ACHN (cell line): ENCODE measurements around the gene SPINK4.

Experiments used
- DNase-seq: peaks from one replicate; pipeline ENCODE4 v3.0.0-alpha.2; 2015
- in situ Hi-C: cut with HindIII; loops from 2 replicates; pipeline ENCODE4 v1.10.0; 2017; ENCODE audit warnings: low sequenced_read_pairs, low pct_ligation_motif_present, low pct_unique_long_range_greater_than_20kb

The SPINK4 gene

DNA sequence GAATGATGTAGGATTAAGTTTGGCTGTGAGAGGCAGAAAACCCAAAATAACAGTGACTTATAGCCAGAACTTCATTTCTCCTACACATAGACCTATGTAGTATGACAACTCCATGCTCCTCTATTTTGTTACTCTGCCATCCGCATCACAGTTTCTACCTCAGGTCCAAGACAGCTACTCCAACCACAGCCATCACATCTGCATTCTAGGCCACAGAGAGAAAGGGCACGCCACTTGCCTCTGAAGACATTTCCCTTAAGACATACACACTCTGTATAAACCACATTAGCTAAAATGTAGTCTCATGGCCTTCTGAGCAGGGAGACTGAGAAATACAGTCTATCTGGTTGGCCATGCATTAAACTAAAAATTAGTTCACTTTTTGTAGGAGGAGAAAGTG is 10.0 kb downstream of the SPINK4 start:
- in situ Hi-C loops: no loop called here
- DNase-seq: no peak

GRCh38 chr9:33250458-33250995 is 10.6 kb downstream of the SPINK4 start:
- in situ Hi-C loops: no loop called here

DNA sequence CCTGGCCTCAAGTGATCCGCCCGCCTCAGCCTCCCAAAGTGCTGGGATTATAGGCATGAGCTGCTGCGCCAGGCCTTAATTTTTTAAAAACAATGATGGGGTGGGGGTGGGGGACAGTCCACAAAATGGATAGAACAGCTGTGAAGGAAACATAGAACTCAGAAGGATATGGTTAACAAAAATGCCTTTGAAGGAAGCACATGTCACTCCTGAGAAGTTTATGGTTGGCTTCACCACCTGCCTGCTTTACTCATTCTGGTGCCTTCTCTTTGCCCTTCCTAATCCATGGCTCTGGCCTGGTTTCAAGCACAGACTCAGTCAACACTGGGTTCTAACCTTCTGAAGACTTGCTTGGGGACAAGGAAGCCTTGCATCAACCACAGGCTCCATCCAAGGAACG is 14.2 kb downstream of the SPINK4 start:
- DNase-seq: no peak
- in situ Hi-C loops: no loop called here

More at GRCh38 chr9:33250458-33250995, 10.6 kb downstream of the SPINK4 start:
- peak; percentile 11 for DNase-seq

DNA sequence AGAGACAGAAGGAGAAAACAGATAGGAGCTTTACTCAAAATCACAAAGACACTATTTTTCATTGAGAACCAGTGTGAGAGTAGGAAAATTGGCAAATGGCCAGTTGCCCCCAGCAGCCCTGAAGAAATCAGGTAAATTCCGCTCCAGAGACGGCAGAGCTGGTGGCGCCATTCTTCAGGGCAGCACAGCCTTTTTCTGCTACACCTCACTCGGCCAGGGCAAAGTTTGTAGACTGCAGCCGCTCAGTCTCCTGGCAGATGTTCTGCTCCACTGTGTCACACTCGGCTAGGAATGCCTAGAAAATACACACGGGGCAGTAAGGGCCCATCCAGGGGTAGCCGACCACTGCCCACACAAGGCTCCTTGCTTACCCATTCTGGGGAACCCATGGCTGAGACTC is 15.0 kb downstream of the SPINK4 start:
- in situ Hi-C loops: no loop called here
- DNase-seq: no peak

GRCh38 chr9:33255471-33255870 is 15.5 kb downstream of the SPINK4 start:
- in situ Hi-C loops: no loop called here

GRCh38 chr9:33256236-33256635 is 16.3 kb downstream of the SPINK4 start:
- in situ Hi-C loops: no loop called here
- DNase-seq: peak; percentile 31

More at GRCh38 chr9:33255471-33255870, 15.5 kb downstream of the SPINK4 start:
- no peak for DNase-seq

DNA sequence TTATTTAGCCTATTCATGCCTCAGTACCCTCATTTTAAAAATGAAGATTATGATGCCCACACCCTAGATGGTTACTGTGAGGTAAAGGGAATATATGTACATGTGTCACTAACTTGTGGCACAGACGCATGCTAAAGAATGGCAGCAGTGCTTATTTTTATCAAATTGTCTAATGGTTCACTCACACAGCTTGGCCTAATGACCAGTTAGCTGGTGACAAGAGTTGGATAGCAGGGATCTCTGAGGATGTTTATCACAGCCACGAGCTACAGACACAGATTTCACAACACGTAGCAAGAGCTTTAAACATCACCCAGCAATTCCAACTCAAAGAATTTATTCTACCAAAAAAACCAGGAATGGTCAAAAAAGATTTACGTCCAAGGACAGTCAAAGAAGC is 17.3 kb downstream of the SPINK4 start:
- no peak for DNase-seq
- in situ Hi-C loops: no loop called here

DNA sequence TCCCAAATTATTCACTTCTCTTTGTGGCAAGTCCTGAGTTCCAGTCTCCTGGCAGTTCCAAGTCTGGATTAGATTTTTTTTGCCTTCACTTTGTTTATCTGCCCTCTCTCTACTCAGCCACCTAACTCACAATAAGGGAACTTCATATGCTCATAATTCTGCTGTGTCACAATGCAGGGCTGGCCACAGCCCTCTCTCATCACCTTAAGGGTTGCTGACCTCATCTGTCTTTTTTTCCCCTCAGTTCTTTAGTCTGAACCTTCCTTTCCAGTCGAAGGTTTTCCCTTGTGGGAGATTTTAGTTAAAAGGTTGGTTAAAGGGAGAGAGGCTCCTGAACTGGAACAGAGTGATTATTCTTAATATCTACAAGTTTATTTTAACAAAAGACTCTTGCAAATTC is 20.4 kb downstream of the SPINK4 start:
- in situ Hi-C loops: no loop called here
- no peak for DNase-seq

GRCh38 chr9:33263131-33264002 is 23.4 kb downstream of the SPINK4 start:
- DNase-seq: peak; percentile 19
- in situ Hi-C loops: no loop called here

DNA sequence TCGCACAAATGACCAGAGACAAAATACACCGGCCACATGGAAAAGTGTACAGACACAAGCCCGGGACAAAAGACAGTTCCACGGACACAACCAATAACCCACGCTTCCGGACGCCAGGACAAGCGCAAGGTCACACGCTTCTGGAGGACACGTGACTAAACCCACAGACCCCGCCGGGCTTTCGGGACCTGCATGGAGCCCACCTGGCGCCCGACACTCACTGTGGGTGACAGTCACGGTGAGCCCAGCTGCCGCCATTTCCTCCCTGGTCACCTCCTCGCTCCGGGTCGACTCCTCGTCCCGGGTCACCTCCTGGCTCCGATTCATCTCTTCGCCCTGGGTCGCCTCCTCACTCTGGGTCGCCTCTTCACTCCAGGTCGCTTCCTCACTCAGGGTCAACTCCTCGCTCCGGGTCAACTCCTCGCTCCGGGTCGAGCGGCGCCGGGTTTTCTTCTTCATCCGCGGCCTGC is 24.1 kb downstream of the SPINK4 start:
- peak; percentile 15 for DNase-seq
- in situ Hi-C loops: no loop called here

DNA sequence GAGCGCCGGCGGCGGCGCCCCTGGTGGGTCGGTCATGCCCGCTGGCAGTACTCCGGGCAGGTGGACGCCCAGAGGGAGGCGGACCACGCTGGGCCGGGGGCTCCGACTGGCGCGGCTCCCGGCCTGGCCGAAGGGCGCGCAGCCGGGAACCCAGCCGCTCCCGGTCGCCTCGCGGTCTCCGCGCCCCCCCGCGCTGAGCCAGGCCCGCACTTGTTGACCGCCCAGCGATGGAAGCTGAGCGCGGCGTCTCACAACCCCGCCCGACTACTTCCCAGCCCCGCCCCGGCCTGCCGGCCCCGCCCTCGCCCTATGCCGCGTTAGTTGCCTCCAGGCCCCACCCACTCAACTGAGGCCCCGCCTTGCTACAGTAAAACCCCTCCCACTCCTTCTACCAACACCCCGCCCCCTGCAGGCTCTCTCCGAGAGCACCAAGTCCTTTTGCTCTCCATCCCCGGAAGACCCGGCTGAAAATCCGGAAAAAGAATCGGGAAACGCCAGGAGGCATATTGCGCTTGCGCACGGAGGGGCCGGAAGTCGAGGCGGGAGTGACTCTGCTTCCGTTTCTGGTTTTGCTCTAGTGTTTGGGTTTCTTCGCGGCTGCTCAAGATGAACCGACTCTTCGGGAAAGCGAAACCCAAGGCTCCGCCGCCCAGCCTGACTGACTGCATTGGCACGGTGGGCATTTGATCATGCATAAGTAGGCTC is 24.7 kb downstream of the SPINK4 start, which contains the start of the genes BAG1 and CHMP5:
Gene BAG1 (minus strand): TSS at position 236 of the 705 bp plus-strand sequence.
Gene CHMP5 (plus strand): TSS at position 577 of the 705 bp plus-strand sequence. CDS start 30 bp downstream, at position 607.
- peak; percentile 98 for DNase-seq
- in situ Hi-C loops: no loop called here

DNA sequence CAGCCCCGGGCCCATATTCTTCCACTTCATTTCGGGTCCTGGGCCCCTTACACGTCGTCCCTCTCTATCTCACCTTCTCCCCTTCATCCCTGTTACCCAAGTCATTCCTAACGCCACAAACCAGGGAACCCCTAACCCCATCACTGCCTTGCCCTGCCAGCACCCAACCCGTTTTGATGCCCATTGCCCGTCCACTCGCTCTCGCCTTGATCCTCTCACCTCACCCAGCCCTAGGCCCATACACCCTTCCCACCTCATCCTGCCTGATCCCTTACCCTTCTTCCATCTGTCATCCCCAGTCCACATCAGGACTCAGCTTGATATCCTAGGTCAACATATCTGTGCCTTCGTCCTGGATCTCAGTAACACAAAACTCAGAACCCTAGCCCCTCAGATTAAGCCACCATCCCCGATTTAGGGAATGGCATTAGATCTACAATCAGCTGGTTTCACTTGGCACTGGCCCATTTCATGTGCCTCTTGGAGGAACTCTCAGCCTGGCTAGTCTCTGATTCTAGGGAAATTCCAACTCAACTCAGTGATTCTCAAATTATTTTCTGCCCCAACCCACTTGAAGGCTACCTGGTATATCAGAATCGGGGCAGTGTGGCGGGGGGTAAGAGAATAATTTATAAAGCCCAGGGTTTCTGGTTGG is 25.4 kb downstream of the SPINK4 start:
- in situ Hi-C loops: no loop called here
- DNase-seq: no peak

DNA sequence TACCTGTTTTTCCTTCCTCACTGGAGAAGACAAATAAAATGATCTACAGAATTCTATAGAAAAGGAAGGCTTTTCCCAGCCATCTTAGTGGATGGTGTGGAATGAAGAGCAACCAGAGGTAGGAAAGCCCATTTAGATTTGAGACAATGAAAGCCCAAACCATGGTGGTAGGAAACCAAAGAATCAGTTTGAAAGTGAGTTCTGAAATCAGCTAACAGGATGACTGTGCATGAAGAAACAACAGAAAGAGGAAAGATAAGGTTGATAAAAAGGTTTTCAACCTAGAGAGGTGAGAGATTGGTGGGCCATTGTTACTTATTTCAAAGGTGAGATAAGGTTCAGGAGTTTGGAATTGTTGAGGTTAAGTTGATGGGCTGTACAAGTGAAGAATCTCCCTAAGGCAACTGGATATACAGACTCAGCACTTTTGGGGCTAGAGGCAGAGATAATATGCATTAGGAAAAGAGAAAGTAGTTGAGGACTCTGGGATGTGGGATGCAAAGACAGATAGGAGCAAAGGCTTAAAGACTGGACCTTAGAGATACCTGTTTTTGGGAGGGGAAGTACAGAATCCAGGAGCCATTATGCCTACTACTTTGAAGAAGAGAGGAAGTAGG is 27.3 kb downstream of the SPINK4 start:
- in situ Hi-C loops: no loop called here
- no peak for DNase-seq

- DNase-seq: no peak
- in situ Hi-C loops: no loop called here
Observed at GRCh38 chr9:33270146-33270545, 30.2 kb downstream of the SPINK4 start.

DNA sequence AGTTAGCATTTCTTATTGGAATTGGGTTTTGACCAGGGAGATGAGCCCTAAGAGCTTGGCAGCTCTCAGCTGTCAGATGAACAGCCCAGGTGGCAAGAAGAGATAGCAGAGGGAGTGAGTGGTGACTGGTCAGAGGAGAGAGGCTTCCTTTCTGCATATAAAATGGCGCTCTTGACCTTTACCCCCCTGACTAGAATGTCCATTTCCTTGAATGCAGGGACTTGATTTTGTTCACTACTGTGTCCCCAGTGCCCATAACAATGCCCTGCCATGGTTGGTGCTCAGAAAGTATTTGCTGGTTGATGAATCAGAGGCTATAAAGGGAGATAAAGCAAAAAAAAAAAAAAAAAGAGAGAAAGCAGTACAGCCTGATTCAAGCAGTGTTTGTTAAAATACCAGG is 32.1 kb downstream of the SPINK4 start:
- in situ Hi-C loops: no loop called here
- DNase-seq: peak; percentile 85

DNA sequence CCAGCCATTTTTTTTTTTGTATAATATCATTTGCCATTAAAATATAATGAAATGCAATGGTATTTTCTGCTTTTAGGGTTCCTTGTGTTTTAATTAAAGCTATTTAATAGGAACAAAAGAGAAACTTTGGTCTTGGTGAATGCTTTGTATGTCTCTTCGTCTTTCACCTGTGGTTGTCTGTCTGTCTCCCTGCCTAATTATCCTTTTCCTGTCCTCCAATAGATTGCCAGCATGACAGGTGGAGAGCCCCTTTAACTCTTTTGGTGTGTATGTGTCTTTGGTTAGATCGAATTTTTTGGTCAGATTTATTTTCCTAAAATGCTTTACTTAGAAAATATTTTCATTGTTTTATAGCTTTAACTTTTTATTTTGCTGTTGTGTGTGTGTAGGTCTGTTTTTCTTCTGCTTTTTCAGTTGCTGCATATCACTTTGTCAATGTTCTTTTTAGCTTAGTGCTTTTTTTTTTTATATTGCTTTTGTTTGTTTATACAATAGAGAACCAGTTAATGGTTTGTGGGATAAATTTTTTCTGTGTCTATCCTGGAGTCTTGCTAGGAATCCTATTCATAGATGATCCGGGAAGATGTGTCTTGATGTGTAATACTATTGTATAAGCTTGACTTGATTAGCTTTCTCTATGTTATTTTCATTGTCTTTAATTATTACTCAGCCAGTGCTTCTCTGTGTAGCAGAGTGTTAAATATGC is 33.5 kb downstream of the SPINK4 start:
- in situ Hi-C loops: no loop called here

DNA sequence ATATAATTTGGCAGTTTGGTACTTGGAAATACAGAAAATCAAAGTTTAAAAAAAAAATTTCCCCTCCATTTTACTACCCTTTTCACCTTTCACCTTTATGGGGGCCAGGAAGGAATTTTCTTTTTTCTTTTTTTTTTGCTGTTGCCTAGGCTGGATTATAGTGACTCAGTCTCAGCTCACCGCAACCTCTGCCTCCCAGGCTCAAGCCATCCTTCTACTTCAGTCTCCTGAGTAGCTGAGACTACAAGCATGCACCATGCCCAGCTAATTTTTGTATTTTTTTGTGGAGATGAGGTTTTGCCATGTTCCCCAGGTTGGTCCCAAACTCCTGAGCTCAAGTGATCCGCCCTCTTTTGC is 34.0 kb downstream of the SPINK4 start:
- in situ Hi-C loops: no loop called here
- DNase-seq: peak; percentile 43

More for the DNA sequence above, 33.5 kb downstream of the SPINK4 start:
- no peak for DNase-seq

DNA sequence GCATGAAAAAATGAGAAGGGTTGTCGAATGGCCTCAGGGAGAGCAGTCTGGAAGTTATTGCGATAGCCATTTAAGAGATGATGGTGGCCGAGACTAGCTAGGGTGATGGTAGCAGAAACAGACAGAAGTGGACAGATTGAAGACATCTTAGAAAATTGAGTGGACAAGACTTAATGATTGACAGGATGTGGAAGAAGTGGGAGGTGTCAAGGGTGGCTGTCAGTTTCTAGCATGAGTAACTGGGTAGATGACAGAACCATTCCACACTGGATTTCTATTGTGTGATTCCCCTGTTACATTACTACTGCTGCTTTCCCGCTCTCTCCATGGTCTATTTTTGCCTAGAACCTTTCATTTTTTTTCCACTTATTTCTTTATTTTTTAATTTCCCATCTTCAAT is 37.5 kb downstream of the SPINK4 start:
- no peak for DNase-seq
- in situ Hi-C loops: no loop called here
